ENCODE data around the gene CYP1B1.
"Not testable (repeated sequence)": the region's sequence is repeated elsewhere in the genome, so short reads cannot be mapped to it uniquely, and the experiment has no call there.

The CYP1B1 gene

GRCh38 chr2:38120264-38120592, 44.3 kb upstream of the CYP1B1 start:
- DNase-seq (ENCODE audit: low spot score) = no peak
- in situ Hi-C loops (cut with MboI; ENCODE audit: low sequenced_read_pairs, unreplicated experiment) = no loop called here

GRCh38 chr2:38116762-38117161, 40.8 kb upstream of the CYP1B1 start:
- in situ Hi-C loops (cut with MboI; ENCODE audit: low sequenced_read_pairs, unreplicated experiment) = no loop called here
- TF ChIP-seq CTCF (IDR thresholded peaks at IDR 0.05; ENCODE audit: borderline replicate concordance, control extremely low read depth, extremely low read depth, insufficient read depth, missing control alignments) = no peak
- DNase-seq (ENCODE audit: low spot score) = no peak

More at GRCh38 chr2:38120264-38120592, 44.3 kb upstream of the CYP1B1 start:
- no peak for TF ChIP-seq CTCF (IDR thresholded peaks at IDR 0.05; ENCODE audit: borderline replicate concordance, control extremely low read depth, extremely low read depth, insufficient read depth, missing control alignments)

DNA sequence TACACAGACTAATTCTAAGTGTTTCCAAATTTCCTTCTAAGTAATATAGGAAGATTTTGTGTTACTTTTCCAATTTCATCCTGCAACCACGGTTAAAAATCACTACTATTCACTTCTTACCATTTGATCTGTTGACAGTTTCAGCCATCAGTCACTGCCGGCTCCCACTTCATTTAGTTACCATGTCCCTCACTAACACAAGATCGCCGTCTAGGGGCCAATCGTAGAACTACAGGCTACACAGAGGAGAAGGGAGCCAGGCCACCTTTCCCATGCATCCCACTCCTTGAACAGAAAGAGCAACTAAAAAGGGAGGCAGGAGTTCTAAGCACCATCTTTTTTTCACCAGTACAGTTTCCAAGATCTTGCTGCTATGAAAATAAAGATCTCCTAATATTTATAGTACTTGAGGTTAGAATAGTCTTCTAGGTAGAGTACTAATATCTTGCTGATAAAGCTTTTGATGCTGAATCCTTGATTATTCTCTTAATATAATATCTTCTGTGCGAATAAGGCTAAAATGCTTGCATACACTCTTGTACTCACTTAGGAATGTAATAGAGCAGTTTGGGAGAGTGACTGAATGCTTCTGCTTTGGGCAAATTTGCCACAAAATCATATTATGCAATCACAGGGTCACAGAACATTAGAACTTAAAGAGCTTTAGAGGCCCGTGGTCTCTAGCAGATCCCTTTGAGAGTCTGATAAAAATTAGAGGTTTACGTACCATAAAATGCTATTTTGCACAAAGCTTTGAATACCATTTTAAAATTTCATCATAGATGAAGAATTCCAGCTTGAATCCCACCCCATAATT, 39.5 kb upstream of the CYP1B1 start:
- peak; percentile 92 for TF ChIP-seq CTCF (IDR thresholded peaks at IDR 0.05; ENCODE audit: borderline replicate concordance, control extremely low read depth, extremely low read depth, insufficient read depth, missing control alignments)

DNA sequence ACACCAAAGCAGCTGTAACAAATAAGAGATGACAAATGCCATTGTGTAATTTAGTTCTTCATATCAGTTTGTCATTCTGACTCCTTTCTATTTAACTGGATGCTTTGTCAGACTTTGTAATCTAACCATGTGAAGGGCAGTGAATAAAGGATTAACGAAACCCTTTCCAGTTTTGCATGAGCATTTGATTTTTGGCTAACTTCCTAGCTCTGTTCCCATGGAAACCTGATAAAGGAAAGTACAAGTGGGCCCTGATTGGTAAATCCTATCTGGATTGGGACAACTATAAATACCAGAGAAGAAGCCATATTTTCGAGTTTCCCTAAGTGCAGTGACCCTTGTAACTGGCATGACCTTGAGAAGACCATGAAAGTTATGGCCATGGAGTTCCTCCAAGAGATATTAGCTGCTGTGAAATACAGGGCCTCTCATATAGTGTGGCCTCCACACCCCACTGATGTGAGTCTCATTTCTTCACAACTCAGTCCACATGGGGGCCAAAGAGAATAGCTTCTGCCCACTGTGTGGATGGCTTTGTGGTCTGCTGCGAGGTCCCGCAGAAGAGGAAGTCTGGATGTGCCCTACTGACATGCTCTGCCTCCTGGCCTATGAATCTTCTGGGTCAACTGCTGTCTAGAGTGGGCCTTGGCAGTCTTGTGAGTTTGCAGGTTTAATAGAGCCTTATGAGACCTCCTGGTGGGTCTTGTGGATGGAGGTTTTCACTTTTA, 38.2 kb upstream of the CYP1B1 start:
- in situ Hi-C loops (cut with MboI; ENCODE audit: low sequenced_read_pairs, unreplicated experiment) = no loop called here
- no peak for TF ChIP-seq CTCF (IDR thresholded peaks at IDR 0.05; ENCODE audit: borderline replicate concordance, control extremely low read depth, extremely low read depth, insufficient read depth, missing control alignments)
- DNase-seq (ENCODE audit: low spot score) = no peak

More for the DNA sequence above, 39.5 kb upstream of the CYP1B1 start:
- in situ Hi-C loops (cut with MboI; ENCODE audit: low sequenced_read_pairs, unreplicated experiment) = no loop called here
- DNase-seq (ENCODE audit: low spot score) = peak; percentile 73

DNA sequence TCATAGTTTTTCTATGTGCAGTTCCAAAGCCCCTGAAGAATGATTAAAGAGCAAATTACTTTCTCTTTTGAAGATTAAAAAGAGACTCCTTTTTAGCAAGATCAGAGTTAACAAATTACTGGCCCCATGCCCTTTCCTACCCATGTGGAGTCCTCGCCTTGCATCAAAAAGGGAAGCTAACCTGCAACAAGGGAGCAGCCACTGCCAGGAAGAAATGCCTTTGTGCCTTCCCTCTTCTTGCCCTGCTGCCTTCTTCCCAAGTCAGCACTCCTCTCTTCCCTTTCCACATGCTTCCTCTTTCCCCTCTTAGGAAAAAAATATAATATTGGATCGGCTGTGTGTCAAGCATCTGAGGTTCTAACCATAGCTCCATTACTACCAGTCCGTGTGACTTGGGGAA, 37.1 kb upstream of the CYP1B1 start:
- no peak for DNase-seq (ENCODE audit: low spot score)
- TF ChIP-seq CTCF (IDR thresholded peaks at IDR 0.05; ENCODE audit: borderline replicate concordance, control extremely low read depth, extremely low read depth, insufficient read depth, missing control alignments) = no peak
- in situ Hi-C loops (cut with MboI; ENCODE audit: low sequenced_read_pairs, unreplicated experiment) = no loop called here

GRCh38 chr2:38111350-38111749, 35.4 kb upstream of the CYP1B1 start:
- DNase-seq (ENCODE audit: low spot score); in situ Hi-C loops (cut with MboI; ENCODE audit: low sequenced_read_pairs, unreplicated experiment): not testable (repeated sequence)

DNA sequence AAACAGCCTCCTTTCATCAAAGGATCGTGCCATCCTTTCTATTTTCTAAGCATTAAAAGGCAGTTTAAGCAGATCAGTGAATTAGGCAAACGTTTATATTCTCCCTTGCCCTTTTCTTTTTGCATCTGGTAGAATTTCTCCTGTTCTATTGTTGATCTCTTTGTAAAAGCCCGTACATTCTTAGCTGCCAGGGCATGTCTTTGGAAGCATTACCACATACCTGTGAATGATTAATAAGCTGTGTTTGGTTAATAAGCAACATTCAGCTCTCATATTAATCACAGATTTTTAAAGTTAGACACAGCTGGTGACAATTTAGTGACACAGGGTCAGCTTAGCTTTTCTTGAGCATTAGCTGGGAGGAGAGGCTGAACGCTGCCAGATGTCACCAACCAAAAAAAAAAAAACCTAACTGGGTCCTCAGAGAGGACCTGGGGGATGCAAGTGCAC, 33.8 kb upstream of the CYP1B1 start:
- in situ Hi-C loops (cut with MboI; ENCODE audit: low sequenced_read_pairs, unreplicated experiment) = no loop called here
- TF ChIP-seq CTCF (IDR thresholded peaks at IDR 0.05; ENCODE audit: borderline replicate concordance, control extremely low read depth, extremely low read depth, insufficient read depth, missing control alignments) = no peak
- no peak for DNase-seq (ENCODE audit: low spot score)

Data from GM13976 (cell line).